HG03342 (cell line): ENCODE results near the gene MGAT4A.
"Not testable (repeated sequence)": the region's sequence is repeated elsewhere in the genome, so short reads cannot be mapped to it uniquely, and the experiment has no call there.

Experiments used
- ATAC-seq: cut with Tn5 transposase; IDR thresholded peaks from one replicate; pipeline ENCODE4 v1.9.1; 2021; ENCODE audit warnings: mild to moderate bottlenecking, moderate library complexity; ENCODE audit not compliant: unreplicated experiment

MGAT4A gene

GRCh38 chr2:98608962-98609604 is 121.8 kb downstream of the MGAT4A start:
- peak; percentile 7 for ATAC-seq

GRCh38 chr2:98608116-98608961 is 122.6 kb downstream of the MGAT4A start, which contains the start of the genes COA5 and UNC50:
TSS of gene COA5 (minus strand) at chr2:98608512. CDS start at chr2:98608405, 107 bp downstream.
TSS of gene UNC50 (plus strand) at chr2:98608589. CDS start at chr2:98609760, 1,171 bp downstream.
- peak; percentile 87 for ATAC-seq

- no peak for ATAC-seq
Observed at GRCh38 chr2:98607741-98608115, 123.2 kb downstream of the MGAT4A start.

GRCh38 chr2:98607104-98607503 is 123.8 kb downstream of the MGAT4A start:
- no peak for ATAC-seq

- ATAC-seq: no peak
Observed at GRCh38 chr2:98606431-98606830, 124.5 kb downstream of the MGAT4A start.

- no peak for ATAC-seq
Observed at GRCh38 chr2:98605076-98605475, 125.9 kb downstream of the MGAT4A start.

- ATAC-seq: no peak
Observed at GRCh38 chr2:98604547-98604946, 126.4 kb downstream of the MGAT4A start.

GRCh38 chr2:98601532-98602132 is 129.3 kb downstream of the MGAT4A start:
- peak; percentile 79 for ATAC-seq

GRCh38 chr2:98598781-98599428 is 132.0 kb downstream of the MGAT4A start:
- no peak for ATAC-seq

GRCh38 chr2:98594665-98595064 is 136.3 kb downstream of the MGAT4A start:
- ATAC-seq: not testable (repeated sequence)

GRCh38 chr2:98592565-98592964 is 138.4 kb downstream of the MGAT4A start:
- ATAC-seq: no peak

- ATAC-seq: no peak
Observed at GRCh38 chr2:98589489-98589888, 141.4 kb downstream of the MGAT4A start.

GRCh38 chr2:98588880-98589431 is 142.0 kb downstream of the MGAT4A start:
- no peak for ATAC-seq

- ATAC-seq: no peak
Observed at GRCh38 chr2:98586551-98587140, 144.3 kb downstream of the MGAT4A start.

- ATAC-seq: no peak
Observed at GRCh38 chr2:98585386-98585785, 145.5 kb downstream of the MGAT4A start.

GRCh38 chr2:98583816-98584618 is 146.9 kb downstream of the MGAT4A start:
- no peak for ATAC-seq

GRCh38 chr2:98583276-98583675 is 147.7 kb downstream of the MGAT4A start:
- no peak for ATAC-seq

GRCh38 chr2:98582523-98582922 is 148.4 kb downstream of the MGAT4A start:
- ATAC-seq: no peak

GRCh38 chr2:98580656-98581284 is 150.2 kb downstream of the MGAT4A start:
- no peak for ATAC-seq
